K562 (cell line): ENCODE results near the gene ANKLE1. TPM values are rescaled to one million over a fixed set of nuclear protein-coding genes. Genes with fewer than 3 reads are reported as not detected.

ENCODE experiments used
- ARNT ChIP-seq, 2 experiments: fragments of 450-650 bp; IDR thresholded peaks; 2 replicates each; pipeline ENCODE4 v1.6.1; 2016; ENCODE audit warnings: mild to moderate bottlenecking in 1 of 2
- CSDE1 ChIP-seq, 2 experiments: fragments of 450-650 bp; IDR thresholded peaks; 2 replicates each; pipeline ENCODE4 v1.6.1; 2016; ENCODE audit warnings: mild to moderate bottlenecking in 1 of 2
- CTCFL ChIP-seq: IDR thresholded peaks from 2 replicates; pipeline ENCODE4 v1.6.1; 2011; ENCODE audit warnings: borderline replicate concordance, low read depth, mild to moderate bottlenecking, moderate library complexity, low read length; ENCODE audit not compliant: insufficient read depth, poor library complexity, severe bottlenecking
- DIDO1 ChIP-seq: fragments of 450-650 bp; IDR thresholded peaks from 2 replicates; pipeline ENCODE4 v1.6.1; 2016; ENCODE audit warnings: low read depth, missing biosample characterization, missing genetic modification characterization
- ETV6 ChIP-seq, 3 experiments: fragments of 150-350 bp in 1 of 3; sonication (generic) in 1 of 3; formaldehyde crosslinking in 1 of 3; IDR thresholded peaks; 2 replicates each; pipeline versions ENCODE4 v1.6.1 to v1.8.0; 2014 to 2022; ENCODE audit warnings: borderline replicate concordance in 2 of 3, low read depth in 2 of 3, antibody characterized with exemption in 1 of 3, low read length in 1 of 3, mild to moderate bottlenecking in 1 of 3, missing genetic modification reagents in 1 of 3
- FOSL1 ChIP-seq: fragments of 200-800 bp; sonication (Bioruptor generic); conservative IDR thresholded peaks from 2 replicates; pipeline ENCODE4 v1.6.1; 2016; ENCODE audit warnings: missing genetic modification characterization, missing compliant biosample characterization
- JUN ChIP-seq, 2 experiments: sonication (generic) in 1 of 2; formaldehyde crosslinking in 1 of 2; IDR thresholded peaks; 2 replicates each; pipeline versions ENCODE4 v1.6.1 to v1.8.0; 2012 to 2022; ENCODE audit warnings: borderline replicate concordance in 2 of 2, mild to moderate bottlenecking in 2 of 2, improper control_type of control experiment in 1 of 2, low read depth in 1 of 2, low read length in 1 of 2, missing genetic modification reagents in 1 of 2
- MCM2 ChIP-seq: fragments of 450-650 bp; IDR thresholded peaks from 2 replicates; pipeline ENCODE4 v1.6.1; 2017; ENCODE audit warnings: low read depth, mild to moderate bottlenecking
- NR0B1 ChIP-seq: fragments of 450-650 bp; IDR thresholded peaks from one replicate; pipeline ENCODE4 v1.6.1; 2018; ENCODE audit warnings: mild to moderate bottlenecking, moderate library complexity; ENCODE audit not compliant: partially characterized antibody
- POLR2B ChIP-seq: fragments of 450-650 bp; IDR thresholded peaks from 2 replicates; pipeline ENCODE4 v1.6.1; 2018; ENCODE audit warnings: low read depth; ENCODE audit not compliant: partially characterized antibody
- RREB1 ChIP-seq: fragments of 250-450 bp; sonication (Bioruptor Pico); IDR thresholded peaks from 2 replicates; pipeline ENCODE4 v1.4.0; 2020
- SMC3 ChIP-seq: conservative IDR thresholded peaks from 2 replicates; pipeline ENCODE4 v1.6.1; 2011; ENCODE audit warnings: low read depth, low read length, improper control_type of control experiment; ENCODE audit not compliant: insufficient read depth
- THRAP3 ChIP-seq: fragments of 450-650 bp; IDR thresholded peaks from 2 replicates; pipeline ENCODE4 v1.6.1; 2016; ENCODE audit warnings: mild to moderate bottlenecking, inconsistent platforms, borderline replicate concordance
- ZFX ChIP-seq: sonication (generic); formaldehyde crosslinking; IDR thresholded peaks from 2 replicates; pipeline ENCODE4 v1.8.0; 2022; ENCODE audit warnings: mild to moderate bottlenecking, missing genetic modification reagents, moderate library complexity
- ZNF165 ChIP-seq: fragments of 250-450 bp; sonication (Bioruptor Pico); IDR thresholded peaks from 2 replicates; pipeline ENCODE4 v1.4.0; 2020; ENCODE audit warnings: borderline replicate concordance
- ZNF324 ChIP-seq: fragments of 250-450 bp; sonication (Bioruptor Pico); IDR thresholded peaks from 2 replicates; pipeline ENCODE4 v1.4.0; 2020; ENCODE audit warnings: mild to moderate bottlenecking
- polyA plus RNA-seq, 8 experiments: library from polyadenylated mRNA; depleted of rRNA in 4 of 8; stranded (reverse) in 5 of 8; unstranded in 3 of 8; fragments of >200 nt; fragmentation: Nextera tagmentation in 2 of 8; fragmentation: Illumina TruSeq in 1 of 8; extraction: Ambion mirVana in 2 of 8; extraction: Trizol in 1 of 8; gene quantifications; 2 replicates each; pipeline versions ENCODE4 v1.2.1 to v1.2.3, GENCODE V29; 2011 to 2014; ENCODE audit warnings: inconsistent platforms in 1 of 8, missing spikeins in 1 of 8
- total RNA-seq, 7 experiments: library from RNA; depleted of rRNA in 6 of 7; stranded (reverse); fragments of >200 nt in 6 of 7; fragmentation: Illumina TruSeq in 2 of 7; extraction: Trizol in 2 of 7; gene quantifications; 2 replicates each; pipeline versions ENCODE4 v1.2.1 to v1.2.3, GENCODE V29; 2011 to 2021; ENCODE audit warnings: low replicate concordance in 1 of 7

The ANKLE1 gene
- total and polyA plus RNA-seq, 9 of the 15 experiments (the other 6 are each of a cell fraction or from before 2014, with no cell fraction given): 0.63 to 9.2 (median 2.9) TPM

GRCh38 chr19:17281391-17282304 is at the start of gene ANKLE1 (continued):
- TF ChIP-seq CSDE1 (IDR thresholded peaks at IDR 0.05) (no peak), ETV6 (IDR thresholded peaks at IDR 0.05; ENCODE audit: borderline replicate concordance in 1 of 2, low read depth in 2 of 2, low read length in 1 of 2) (no peak), ETV6 (CRISPR knock-in tag; IDR thresholded peaks at IDR 0.05; ENCODE audit: borderline replicate concordance) (no peak), ARNT (IDR thresholded peaks at IDR 0.05) (no peak), CTCFL (no peak), THRAP3 (no peak), POLR2B (no peak), ZFX (CRISPR knock-in tag) (peak; percentile 27), ZNF324 (CRISPR knock-in tag) (no peak), ZNF165 (CRISPR knock-in tag) (no peak), MCM2 (no peak), RREB1 (CRISPR knock-in tag) (no peak), SMC3 (no peak), JUN (IDR thresholded peaks at IDR 0.05; ENCODE audit: borderline replicate concordance, low read depth, low read length) (no peak), JUN (CRISPR knock-in tag; IDR thresholded peaks at IDR 0.05; ENCODE audit: borderline replicate concordance) (no peak), DIDO1 (tag) (no peak), FOSL1 (no peak), NR0B1 (no peak)
